Upper lobe of left lung (tissue), 4 donors: Measurements from ENCODE around the gene UBE2F.

Source experiments
- POLR2A ChIP-seq, 4 donors: fragments of 450-650 bp; IDR thresholded peaks; one replicate each; pipeline ENCODE4 v1.5.1; 2016 to 2017; ENCODE audit warnings: antibody characterized with exemption in 4 of 4, mild to moderate bottlenecking in 2 of 4
- TF ChIP-seq, protein P1 (sequence below), 6 experiments: fragments of 450-650 bp in 4 of 6; fragments of 200-600 bp in 2 of 6; sonication (generic) in 2 of 6; IDR thresholded peaks; one replicate each; pipeline ENCODE4 v1.5.1; 2016 to 2019; ENCODE audit warnings: antibody characterized with exemption in 6 of 6

DNA sequence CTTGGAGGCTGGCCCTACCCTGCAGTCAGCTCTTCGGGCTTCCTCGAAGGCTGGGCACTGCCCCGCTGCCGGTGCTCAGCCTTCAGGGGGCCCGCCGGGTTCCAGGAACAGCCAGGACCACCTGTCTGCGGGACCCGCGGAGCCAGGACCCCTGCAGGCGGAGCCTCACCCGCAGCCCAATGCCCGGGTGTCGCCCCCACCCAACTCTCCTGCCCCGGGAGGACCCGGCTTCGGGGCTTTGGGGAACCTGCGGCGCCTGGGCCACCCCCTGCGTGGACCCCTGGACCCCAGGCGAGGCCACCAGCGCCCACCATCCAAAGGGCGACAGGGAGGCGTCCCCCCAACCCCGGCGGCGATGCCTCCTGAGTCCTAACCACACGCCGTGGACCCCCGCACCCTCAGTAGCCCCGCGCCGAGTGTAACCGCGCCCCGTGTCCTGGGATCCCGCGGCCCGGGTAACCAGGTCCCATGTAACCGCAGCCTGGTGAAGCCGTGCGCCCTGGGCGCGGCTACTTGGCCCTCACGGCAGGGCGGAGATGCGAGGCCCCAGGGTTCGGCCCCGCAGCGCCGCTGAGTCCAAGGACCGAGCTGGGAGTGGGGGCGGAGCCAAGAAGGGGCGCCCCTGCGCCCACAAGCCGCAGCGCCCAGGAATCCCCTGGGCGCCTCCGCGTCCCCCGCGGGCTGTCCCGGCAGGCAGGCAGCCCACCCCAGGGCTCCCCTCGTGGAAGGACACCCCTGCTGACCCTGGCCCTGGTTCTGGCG lies 11.0 kb upstream of the UBE2F start:
- TF ChIP-seq, protein P1, sequence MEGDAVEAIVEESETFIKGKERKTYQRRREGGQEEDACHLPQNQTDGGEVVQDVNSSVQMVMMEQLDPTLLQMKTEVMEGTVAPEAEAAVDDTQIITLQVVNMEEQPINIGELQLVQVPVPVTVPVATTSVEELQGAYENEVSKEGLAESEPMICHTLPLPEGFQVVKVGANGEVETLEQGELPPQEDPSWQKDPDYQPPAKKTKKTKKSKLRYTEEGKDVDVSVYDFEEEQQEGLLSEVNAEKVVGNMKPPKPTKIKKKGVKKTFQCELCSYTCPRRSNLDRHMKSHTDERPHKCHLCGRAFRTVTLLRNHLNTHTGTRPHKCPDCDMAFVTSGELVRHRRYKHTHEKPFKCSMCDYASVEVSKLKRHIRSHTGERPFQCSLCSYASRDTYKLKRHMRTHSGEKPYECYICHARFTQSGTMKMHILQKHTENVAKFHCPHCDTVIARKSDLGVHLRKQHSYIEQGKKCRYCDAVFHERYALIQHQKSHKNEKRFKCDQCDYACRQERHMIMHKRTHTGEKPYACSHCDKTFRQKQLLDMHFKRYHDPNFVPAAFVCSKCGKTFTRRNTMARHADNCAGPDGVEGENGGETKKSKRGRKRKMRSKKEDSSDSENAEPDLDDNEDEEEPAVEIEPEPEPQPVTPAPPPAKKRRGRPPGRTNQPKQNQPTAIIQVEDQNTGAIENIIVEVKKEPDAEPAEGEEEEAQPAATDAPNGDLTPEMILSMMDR (IDR thresholded peaks at IDR 0.05) = no peak
- TF ChIP-seq POLR2A (IDR thresholded peaks at IDR 0.05) = no peak
